Mucosa of descending colon (tissue), 3 donors: ENCODE data around the gene CCP110. TPM values are rescaled to one million over a fixed set of nuclear protein-coding genes. Genes with fewer than 3 reads are reported as not detected.
A peak's percentile ranks its signal among the peaks of the same experiment; 100 is the strongest.

Experiments
- ATAC-seq: fragments of 200-7000 bp; cut with Tn5 transposase; one replicate; pipeline ENCODE4 v1.9.1; 2020; ENCODE audit warnings: mild to moderate bottlenecking, moderate library complexity
- DNase-seq, 3 donors: peaks; one replicate each; pipeline ENCODE4 v3.0.0-alpha.2; 2020
- H3K36me3 ChIP-seq: fragments of 200-600 bp; one replicate; pipeline ENCODE4 v1.8.0; 2021; ENCODE audit warnings: low read depth, mild to moderate bottlenecking
- H3K4me1 ChIP-seq: fragments of 200-600 bp; one replicate; pipeline ENCODE4 v1.8.0; 2021; ENCODE audit warnings: low read depth, mild to moderate bottlenecking
- H3K4me3 ChIP-seq: fragments of 200-600 bp; one replicate; pipeline ENCODE4 v1.8.0; 2021; ENCODE audit warnings: mild to moderate bottlenecking
- H3K9me3 ChIP-seq: fragments of 200-600 bp; one replicate; pipeline ENCODE4 v1.8.0; 2021; ENCODE audit warnings: mild to moderate bottlenecking
- intact Hi-C, 2 donors: fragments of 100-400 bp; cut with DNase I in 1 of 2; cut with micrococcal nuclease in 1 of 2; formaldehyde crosslinking; loops; one replicate each; pipeline versions ENCODE4 v1.11.0 to v1.11.1; 2022; cut with DNase I, micrococcal nuclease
- total RNA-seq, 3 donors: library from RNA; stranded (reverse); fragmentation: NEBNext Ultra II Directional in 2 of 3; extraction: Animal tissue kit (Norgen Biotek cat#: 25700) in 2 of 3; gene quantifications; one replicate each; pipeline versions ENCODE4 v1.2.1 to v1.2.4, GENCODE V29; 2021 to 2023
- TF ChIP-seq, protein P1 (sequence below): fragments of 200-600 bp; IDR thresholded peaks from one replicate; pipeline ENCODE4 v1.8.0; 2022; ENCODE audit warnings: antibody characterized with exemption, mild to moderate bottlenecking
- donor health status: DM: no; HTN: no; CAD: no; lungs with moderate emphysema.
- donor health status: DM: no; HTN: no; CAD: no.
- donor health status: DM: no; HTN: yes; CAD: no.

Gene CCP110
- total RNA-seq, 3 donors from 2014 or later: 9.0 to 22.5 (median 9.6) TPM

- intact Hi-C loops: loop anchor here in 1 of 2 donors (10.0 kb wide), 1 partner anchor 303 kb away; the partner anchor contains the start of gene GPRC5B
- ATAC-seq: no peak
- Histone ChIP-seq H3K9me3 (no peaks in the 10 kb centered on the region), H3K4me3 (no peak overlapping the region), H3K4me1 (no peaks in the 10 kb centered on the region), H3K36me3 (no peaks in the 10 kb centered on the region)
- DNase-seq: no peak
- TF ChIP-seq, protein P1, sequence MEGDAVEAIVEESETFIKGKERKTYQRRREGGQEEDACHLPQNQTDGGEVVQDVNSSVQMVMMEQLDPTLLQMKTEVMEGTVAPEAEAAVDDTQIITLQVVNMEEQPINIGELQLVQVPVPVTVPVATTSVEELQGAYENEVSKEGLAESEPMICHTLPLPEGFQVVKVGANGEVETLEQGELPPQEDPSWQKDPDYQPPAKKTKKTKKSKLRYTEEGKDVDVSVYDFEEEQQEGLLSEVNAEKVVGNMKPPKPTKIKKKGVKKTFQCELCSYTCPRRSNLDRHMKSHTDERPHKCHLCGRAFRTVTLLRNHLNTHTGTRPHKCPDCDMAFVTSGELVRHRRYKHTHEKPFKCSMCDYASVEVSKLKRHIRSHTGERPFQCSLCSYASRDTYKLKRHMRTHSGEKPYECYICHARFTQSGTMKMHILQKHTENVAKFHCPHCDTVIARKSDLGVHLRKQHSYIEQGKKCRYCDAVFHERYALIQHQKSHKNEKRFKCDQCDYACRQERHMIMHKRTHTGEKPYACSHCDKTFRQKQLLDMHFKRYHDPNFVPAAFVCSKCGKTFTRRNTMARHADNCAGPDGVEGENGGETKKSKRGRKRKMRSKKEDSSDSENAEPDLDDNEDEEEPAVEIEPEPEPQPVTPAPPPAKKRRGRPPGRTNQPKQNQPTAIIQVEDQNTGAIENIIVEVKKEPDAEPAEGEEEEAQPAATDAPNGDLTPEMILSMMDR: no peak
These were observed 58.5 kb downstream of the CCP110 start for GRCh38 chr16:19582050-19582831.

- peak in 1 of 3 donors; percentile 48 for DNase-seq
- no peaks in the 10 kb centered on the region for H3K4me1 ChIP-seq
- H3K9me3 ChIP-seq: no peaks in the 10 kb centered on the region
- peak; percentile 87 for ATAC-seq
- no peak overlapping the region for H3K4me3 ChIP-seq
- intact Hi-C loops: loop anchor here in 1 of 2 donors (10.0 kb wide), 1 partner anchor 301 kb away; the partner anchor contains the start of gene GPRC5B
- TF ChIP-seq, protein P1: peak; percentile 56
- no peaks in the 10 kb centered on the region for H3K36me3 ChIP-seq
These were observed 60.0 kb downstream of the CCP110 start for GRCh38 chr16:19583665-19584300.

- no peak for DNase-seq
- intact Hi-C loops: loop anchor here in 1 of 2 donors (10.0 kb wide), 1 partner anchor 296 kb away; the partner anchor contains the start of gene GPRC5B
- H3K4me1 ChIP-seq: no peaks in the 10 kb centered on the region
- no peaks in the 10 kb centered on the region for H3K36me3 ChIP-seq
- TF ChIP-seq, protein P1: no peak
- no peak for ATAC-seq
- no peak overlapping the region for H3K4me3 ChIP-seq
- H3K9me3 ChIP-seq: no peaks in the 10 kb centered on the region
These were observed 64.9 kb downstream of the CCP110 start for GRCh38 chr16:19588661-19589060.

DNA sequence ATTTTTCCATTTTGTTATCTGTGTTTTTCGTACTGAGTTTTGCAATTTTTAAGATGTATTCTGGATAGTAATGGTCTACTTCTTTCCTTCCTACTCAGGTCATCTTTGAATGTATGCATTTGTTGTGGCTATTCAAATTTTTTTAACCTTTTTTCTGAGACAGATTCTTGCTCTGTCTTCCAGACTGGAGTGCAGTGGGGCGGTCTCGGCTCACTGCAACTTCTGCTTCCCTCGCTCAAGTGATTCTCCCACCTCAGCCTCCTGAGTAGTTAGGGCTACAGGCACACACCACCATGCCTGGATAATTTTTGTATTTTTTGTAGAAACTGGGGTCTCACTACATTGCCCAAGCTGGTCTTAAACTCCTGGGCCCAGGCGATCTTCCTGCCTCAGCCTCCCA is 65.4 kb downstream of the CCP110 start:
- TF ChIP-seq, protein P1: no peak
- Histone ChIP-seq H3K36me3 (no peaks in the 10 kb centered on the region), H3K4me1 (no peaks in the 10 kb centered on the region), H3K9me3 (no peaks in the 10 kb centered on the region), H3K4me3 (no peak overlapping the region)
- DNase-seq: no peak
- no peak for ATAC-seq
- intact Hi-C loops: loop anchor here in 1 of 2 donors (10.0 kb wide), 1 partner anchor 296 kb away; the partner anchor contains the start of gene GPRC5B

- ATAC-seq (peak; percentile 51), DNase-seq (no peak)
- H3K4me1 ChIP-seq: no peaks in the 10 kb centered on the region
- no peaks in the 10 kb centered on the region for H3K36me3 ChIP-seq
- no peaks in the 10 kb centered on the region for H3K9me3 ChIP-seq
- TF ChIP-seq, protein P1: no peak
- intact Hi-C loops: loop anchor here in 1 of 2 donors (10.0 kb wide), 1 partner anchor 295 kb away; the partner anchor contains the start of gene GPRC5B
- no peak overlapping the region for H3K4me3 ChIP-seq
These were observed 66.1 kb downstream of the CCP110 start for GRCh38 chr16:19589771-19590302.
